Measurements from ENCODE around the gene ERC2.

ERC2 gene

GRCh38 chr3:55596212-55596611 is 872.1 kb downstream of the ERC2 start:
- TF ChIP-seq CTCF (IDR thresholded peaks at IDR 0.05; ENCODE audit: extremely low read depth, missing control alignments), result no peak
- DNase-seq (ENCODE audit: low spot score), result no peak

- no peak for DNase-seq (ENCODE audit: low spot score)
- no peak for TF ChIP-seq CTCF (IDR thresholded peaks at IDR 0.05; ENCODE audit: extremely low read depth, missing control alignments)
Observed at GRCh38 chr3:55595420-55595819, 872.8 kb downstream of the ERC2 start.

GRCh38 chr3:55592572-55592971 is 875.7 kb downstream of the ERC2 start:
- no peak for TF ChIP-seq CTCF (IDR thresholded peaks at IDR 0.05; ENCODE audit: extremely low read depth, missing control alignments)
- DNase-seq (ENCODE audit: low spot score), result no peak

GRCh38 chr3:55591888-55592287 is 876.4 kb downstream of the ERC2 start:
- no peak for DNase-seq (ENCODE audit: low spot score)

GRCh38 chr3:55588146-55588765 is 880.0 kb downstream of the ERC2 start:
- peak; percentile 21 for DNase-seq (ENCODE audit: low spot score)
- no peak for TF ChIP-seq CTCF (IDR thresholded peaks at IDR 0.05; ENCODE audit: extremely low read depth, missing control alignments)

More at GRCh38 chr3:55591888-55592287, 876.4 kb downstream of the ERC2 start:
- TF ChIP-seq CTCF (IDR thresholded peaks at IDR 0.05; ENCODE audit: extremely low read depth, missing control alignments), result no peak

- TF ChIP-seq CTCF (IDR thresholded peaks at IDR 0.05; ENCODE audit: extremely low read depth, missing control alignments), result no peak
- no peak for DNase-seq (ENCODE audit: low spot score)
Observed at GRCh38 chr3:55585856-55586255, 882.4 kb downstream of the ERC2 start.

- no peak for DNase-seq (ENCODE audit: low spot score)
- no peak for TF ChIP-seq CTCF (IDR thresholded peaks at IDR 0.05; ENCODE audit: extremely low read depth, missing control alignments)
Observed at GRCh38 chr3:55584716-55585368, 883.4 kb downstream of the ERC2 start.
